Measurements from ENCODE around the gene ARHGAP44.

DNA sequence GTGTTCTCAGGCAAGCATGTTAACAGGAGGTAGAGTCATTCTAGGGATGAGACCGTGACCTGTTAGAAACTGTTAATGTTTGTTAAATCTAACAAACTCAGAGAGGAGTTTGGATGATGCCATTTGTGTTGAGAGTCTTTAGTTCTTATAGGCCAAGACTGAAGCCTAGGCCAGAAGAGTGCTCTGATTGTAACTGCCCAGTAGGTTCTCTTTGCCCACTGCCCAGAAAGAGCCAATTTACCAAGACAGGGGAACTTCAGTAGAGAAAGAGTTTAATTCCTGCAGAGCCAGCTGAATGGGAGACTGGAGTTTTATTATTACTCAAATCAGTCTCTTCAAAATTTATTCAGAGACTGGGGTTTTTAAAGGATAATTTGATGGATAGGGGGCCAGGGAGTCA is 42.5 kb downstream of the ARHGAP44 start:
- TF ChIP-seq, protein P1, sequence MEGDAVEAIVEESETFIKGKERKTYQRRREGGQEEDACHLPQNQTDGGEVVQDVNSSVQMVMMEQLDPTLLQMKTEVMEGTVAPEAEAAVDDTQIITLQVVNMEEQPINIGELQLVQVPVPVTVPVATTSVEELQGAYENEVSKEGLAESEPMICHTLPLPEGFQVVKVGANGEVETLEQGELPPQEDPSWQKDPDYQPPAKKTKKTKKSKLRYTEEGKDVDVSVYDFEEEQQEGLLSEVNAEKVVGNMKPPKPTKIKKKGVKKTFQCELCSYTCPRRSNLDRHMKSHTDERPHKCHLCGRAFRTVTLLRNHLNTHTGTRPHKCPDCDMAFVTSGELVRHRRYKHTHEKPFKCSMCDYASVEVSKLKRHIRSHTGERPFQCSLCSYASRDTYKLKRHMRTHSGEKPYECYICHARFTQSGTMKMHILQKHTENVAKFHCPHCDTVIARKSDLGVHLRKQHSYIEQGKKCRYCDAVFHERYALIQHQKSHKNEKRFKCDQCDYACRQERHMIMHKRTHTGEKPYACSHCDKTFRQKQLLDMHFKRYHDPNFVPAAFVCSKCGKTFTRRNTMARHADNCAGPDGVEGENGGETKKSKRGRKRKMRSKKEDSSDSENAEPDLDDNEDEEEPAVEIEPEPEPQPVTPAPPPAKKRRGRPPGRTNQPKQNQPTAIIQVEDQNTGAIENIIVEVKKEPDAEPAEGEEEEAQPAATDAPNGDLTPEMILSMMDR (conservative IDR thresholded peaks at IDR 0.05; ENCODE audit: low read length), result no peak
- no peak for TF ChIP-seq EZH2phosphoT487 (IDR thresholded peaks at IDR 0.05; ENCODE audit: borderline replicate concordance)
